Keratinocyte (primary cell): Measurements from ENCODE around the gene PGAM5. TPM values are rescaled to one million over a fixed set of nuclear protein-coding genes. Genes with fewer than 3 reads are reported as not detected.

Experiments used
- DNase-seq: peaks from one replicate; pipeline ENCODE4 v3.0.0-alpha.2; 2011; ENCODE audit warnings: low read depth, missing footprints, low spot score
- FAIRE-seq: peaks from 2 replicates; lab custom pipeline; 2011; peaks lifted over from hg19 to GRCh38; lab: Jason Lieb, UNC
- H2AFZ ChIP-seq: 2 replicates; pipeline ENCODE4 v1.6.0; 2012; ENCODE audit warnings: low read length, control low read depth, inconsistent platforms; ENCODE audit not compliant: control insufficient read depth
- H3K27ac ChIP-seq: 2 replicates; pipeline ENCODE4 v1.5.1; 2011; ENCODE audit warnings: low read length; ENCODE audit not compliant: control insufficient read depth, insufficient read depth
- H3K27me3 ChIP-seq: 3 replicates; pipeline ENCODE4 v1.6.0; 2011; ENCODE audit warnings: low read length; ENCODE audit not compliant: control insufficient read depth, insufficient read depth; ENCODE audit errors: extremely low read depth
- H3K36me3 ChIP-seq, 2 experiments: 2 replicates in 1 of 2; 3 replicates in 1 of 2; pipeline ENCODE4 v1.5.1; 2011; ENCODE audit warnings: low read length in 2 of 2, mild to moderate bottlenecking in 1 of 2; ENCODE audit not compliant: control insufficient read depth in 2 of 2, insufficient read depth in 2 of 2; ENCODE audit errors: extremely low read depth in 1 of 2
- H3K4me1 ChIP-seq: 3 replicates; pipeline ENCODE4 v1.5.1; 2011; ENCODE audit warnings: low read length; ENCODE audit not compliant: control insufficient read depth, insufficient read depth; ENCODE audit errors: extremely low read depth
- H3K4me2 ChIP-seq: 3 replicates; pipeline ENCODE4 v1.6.0; 2011; ENCODE audit warnings: low read depth, low read length; ENCODE audit not compliant: control insufficient read depth, insufficient read depth; ENCODE audit errors: extremely low read depth
- H3K4me3 ChIP-seq, 3 experiments: fragments of 200-600 bp in 1 of 3; sonication (generic) in 1 of 3; 2 replicates in 2 of 3; 3 replicates in 1 of 3; pipeline ENCODE4 v1.5.1; 2011 to 2016; ENCODE audit warnings: low read length in 3 of 3, mild to moderate bottlenecking in 3 of 3, control low read depth in 2 of 3, inconsistent platforms in 1 of 3, low read depth in 1 of 3, mixed read lengths in 1 of 3, mixed run types in 1 of 3, moderate library complexity in 1 of 3; ENCODE audit not compliant: control insufficient read depth in 2 of 3, insufficient read depth in 2 of 3; ENCODE audit errors: extremely low read depth in 1 of 3
- H3K79me2 ChIP-seq: 2 replicates; pipeline ENCODE4 v1.6.0; 2012; ENCODE audit warnings: low read length; ENCODE audit not compliant: control insufficient read depth, insufficient read depth
- H3K9ac ChIP-seq: 3 replicates; pipeline ENCODE4 v1.6.0; 2011; ENCODE audit warnings: low read length; ENCODE audit not compliant: control insufficient read depth, insufficient read depth; ENCODE audit errors: extremely low read depth
- H3K9me1 ChIP-seq: 3 replicates; pipeline ENCODE4 v1.6.0; 2011; ENCODE audit warnings: low read length; ENCODE audit not compliant: control insufficient read depth, insufficient read depth; ENCODE audit errors: extremely low read depth
- H3K9me3 ChIP-seq: 2 replicates; pipeline ENCODE4 v1.5.1; 2012; ENCODE audit warnings: low read depth, low read length; ENCODE audit not compliant: control insufficient read depth
- H4K20me1 ChIP-seq: 3 replicates; pipeline ENCODE4 v1.6.0; 2011; ENCODE audit warnings: low read length; ENCODE audit not compliant: control insufficient read depth, insufficient read depth; ENCODE audit errors: extremely low read depth
- CTCF ChIP-seq, 3 experiments: IDR thresholded peaks in 1 of 3; conservative IDR thresholded peaks in 1 of 3; optimal IDR thresholded peaks in 1 of 3; 2 replicates in 2 of 3; 3 replicates in 1 of 3; pipeline versions ENCODE3 to v1.5.1; 2011; ENCODE audit warnings: low read length in 3 of 3, mild to moderate bottlenecking in 3 of 3, moderate library complexity in 2 of 3, control low read depth in 1 of 3, inconsistent platforms in 1 of 3; ENCODE audit not compliant: insufficient read depth in 2 of 3; ENCODE audit errors: extremely low read depth in 1 of 3
- EZH2 ChIP-seq: IDR thresholded peaks from one replicate; pipeline ENCODE4 v1.6.1; 2012; ENCODE audit warnings: inconsistent platforms, mild to moderate bottlenecking, low read length, moderate library complexity
- dilution Hi-C: fragments of 300-500 bp; cut with MboI; formaldehyde crosslinking; loops from one replicate; pipeline ENCODE4 v1.7.0; 2020; ENCODE audit warnings: low sequenced_read_pairs; ENCODE audit not compliant: extremely low pct_ligation_motif_present
- polyA plus RNA-seq, 5 experiments: library from polyadenylated mRNA; depleted of rRNA in 3 of 5; stranded (reverse) in 3 of 5; stranded (forward) in 1 of 5; unstranded in 1 of 5; fragments of >200 nt; gene quantifications; 1 replicate in 1 of 5; 2 replicates in 3 of 5; 3 replicates in 1 of 5; pipeline versions ENCODE4 v1.2.1 to v1.2.3, GENCODE V29; 2011 to 2012; ENCODE audit warnings: missing spikeins in 2 of 5, low read depth in 1 of 5, low replicate concordance in 1 of 5

The PGAM5 gene
- polyA plus RNA-seq, 1 donor (not counting 4 experiments of a cell fraction or from before 2014, with no cell fraction given): 31.5 TPM

GRCh38 chr12:132724506-132725241 lies 14.0 kb downstream of the PGAM5 start:
- FAIRE-seq (no peak), DNase-seq (no peak)
- no peak for TF ChIP-seq CTCF (optimal IDR thresholded peaks at IDR 0.05 in 1 of 3, IDR thresholded peaks at IDR 0.05 in 1 of 3, conservative IDR thresholded peaks at IDR 0.05 in 1 of 3; ENCODE audit: extremely low read depth in 1 of 3, insufficient read depth in 2 of 3, low read length in 3 of 3)
- no peak for TF ChIP-seq EZH2
- H3K9me3 ChIP-seq: no peaks in the 10 kb centered on the region
- peaks cover 51 to 55% of the 10 kb centered on the region in 2 experiments for H3K36me3 ChIP-seq
- no peak overlapping the region for H3K9ac ChIP-seq
- peaks cover 13% of the 10 kb centered on the region for H4K20me1 ChIP-seq
- H3K27ac ChIP-seq: no peak overlapping the region
- H3K79me2 ChIP-seq: peaks cover 37% of the 10 kb centered on the region
- dilution Hi-C loops: no loop called here
- H3K4me2 ChIP-seq: no peak overlapping the region
- no peaks in the 10 kb centered on the region for H3K27me3 ChIP-seq
- H3K4me1 ChIP-seq: no peaks in the 10 kb centered on the region
- H3K9me1 ChIP-seq: no peaks in the 10 kb centered on the region
- no peak overlapping the region for H3K4me3 ChIP-seq
- no peak overlapping the region for H2AFZ ChIP-seq

- Histone ChIP-seq H3K36me3 (peaks cover 47 to 59% of the 10 kb centered on the region in 2 experiments), H3K79me2 (peaks cover 37% of the 10 kb centered on the region)
Observed at GRCh38 chr12:132726386-132726785, 15.7 kb downstream of the PGAM5 start.

More at GRCh38 chr12:132726386-132726785, 15.7 kb downstream of the PGAM5 start:
- TF ChIP-seq EZH2: no peak
- no peak for TF ChIP-seq CTCF (optimal IDR thresholded peaks at IDR 0.05 in 1 of 3, IDR thresholded peaks at IDR 0.05 in 1 of 3, conservative IDR thresholded peaks at IDR 0.05 in 1 of 3; ENCODE audit: extremely low read depth in 1 of 3, insufficient read depth in 2 of 3, low read length in 3 of 3)
- Histone ChIP-seq H2AFZ (no peak overlapping the region), H3K27ac (no peak overlapping the region), H3K9me3 (no peaks in the 10 kb centered on the region), H3K4me2 (no peak overlapping the region), H3K4me3 (no peak overlapping the region), H3K9me1 (no peaks in the 10 kb centered on the region), H3K9ac (no peak overlapping the region), H3K4me1 (no peaks in the 10 kb centered on the region), H4K20me1 (peaks cover 15% of the 10 kb centered on the region), H3K27me3 (no peaks in the 10 kb centered on the region)
- dilution Hi-C loops: no loop called here
- FAIRE-seq (no peak), DNase-seq (no peak)
